ENCODE measurements around the gene CDX1.

The CDX1 gene

GRCh38 chr5:150146862-150147601, 19.5 kb upstream of the CDX1 start:
- no peak for DNase-seq

GRCh38 chr5:150147670-150148069, 18.9 kb upstream of the CDX1 start:
- DNase-seq, result no peak

GRCh38 chr5:150148117-150148927, 18.3 kb upstream of the CDX1 start:
- DNase-seq, result no peak

GRCh38 chr5:150149618-150150017, 17.0 kb upstream of the CDX1 start:
- DNase-seq, result no peak

- no peak for DNase-seq
Measured at GRCh38 chr5:150152636-150153462, 13.7 kb upstream of the CDX1 start.

- no peak for DNase-seq
Measured at GRCh38 chr5:150153483-150153882, 13.1 kb upstream of the CDX1 start.

GRCh38 chr5:150153957-150154617, 12.5 kb upstream of the CDX1 start:
- peak; percentile 25 for DNase-seq

GRCh38 chr5:150154618-150155128, 11.9 kb upstream of the CDX1 start:
- DNase-seq, result no peak

- DNase-seq, result no peak
Measured at GRCh38 chr5:150155258-150156026, 11.1 kb upstream of the CDX1 start, which contains the start of gene PDGFRB. TSS of gene PDGFRB (minus strand) at chr5:150155845. CDS start at chr5:150137047, 18,798 bp downstream.

- DNase-seq, result no peak
Measured at GRCh38 chr5:150156027-150156368, 10.6 kb upstream of the CDX1 start.

- no peak for DNase-seq
Measured at GRCh38 chr5:150156540-150156939, 10.0 kb upstream of the CDX1 start.

GRCh38 chr5:150157168-150157567, 9.4 kb upstream of the CDX1 start:
- no peak for DNase-seq

GRCh38 chr5:150158170-150158949, 8.2 kb upstream of the CDX1 start:
- DNase-seq, result no peak

GRCh38 chr5:150159031-150159430, 7.5 kb upstream of the CDX1 start:
- DNase-seq, result no peak

- DNase-seq, result no peak
Measured at GRCh38 chr5:150159741-150160179, 6.8 kb upstream of the CDX1 start.

- no peak for DNase-seq
Measured at GRCh38 chr5:150160448-150161081, 6.0 kb upstream of the CDX1 start.

- no peak for DNase-seq
Measured at GRCh38 chr5:150161242-150162141, 5.1 kb upstream of the CDX1 start.

GRCh38 chr5:150162142-150162513, 4.5 kb upstream of the CDX1 start:
- DNase-seq, result no peak

GRCh38 chr5:150163035-150163434, 3.5 kb upstream of the CDX1 start:
- DNase-seq, result no peak
